ENCODE results near the gene MMP11. TPM values are rescaled to one million over a fixed set of nuclear protein-coding genes. Genes with fewer than 3 reads are reported as not detected.

The MMP11 gene
- total and polyA plus RNA-seq, 5 donors from 2014 or later = 0.52 to 1.7 (median 1.0) TPM; not detected in 1

DNA sequence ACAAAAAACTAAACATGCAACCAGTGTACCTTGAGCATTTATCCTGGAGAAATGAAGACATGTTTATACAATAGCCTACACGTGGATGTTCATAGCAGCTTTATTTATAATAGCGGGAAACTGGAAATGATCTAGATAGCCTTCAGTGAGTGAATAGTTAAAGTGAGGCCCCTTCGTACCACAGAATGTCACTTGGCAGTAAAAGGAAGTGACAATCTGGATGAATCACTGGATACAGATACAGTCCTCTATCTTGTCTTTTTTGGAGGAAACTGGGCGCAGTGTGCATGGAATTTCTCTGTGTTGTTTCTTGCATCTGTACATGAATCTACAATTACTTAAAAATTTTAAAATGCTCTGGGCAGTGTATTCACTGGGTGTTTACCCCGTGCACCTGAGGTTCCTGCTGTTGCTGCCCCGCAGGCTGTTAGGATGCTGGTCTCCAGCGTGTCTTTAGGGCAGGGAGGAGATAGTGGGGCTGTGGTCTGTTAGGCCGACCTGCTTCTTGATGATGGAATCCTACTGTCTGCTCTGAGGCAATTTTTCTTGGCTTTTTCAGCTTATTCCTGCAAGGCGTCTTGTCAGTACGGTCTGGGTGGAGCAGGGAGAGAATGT, 43.0 kb downstream of the MMP11 start:
- Mint-ChIP-seq H3K4me3 (no peak overlapping the region), H3K4me1 (peaks cover 0 to 8% (median 4%) of the 10 kb centered on the region in 4 donors), H3K27ac (no peak overlapping the region), H3K27me3 (no peaks in the 10 kb centered on the region), H3K36me3 (peaks cover 43% of the 10 kb centered on the region), H3K9me3 (no peaks in the 10 kb centered on the region)
- Histone ChIP-seq H3K27ac (ENCODE audit: insufficient read depth, low read length, poor library complexity, severe bottlenecking) (no peak overlapping the region), H3K4me1 (ENCODE audit: control insufficient read depth, insufficient read depth, low read length, poor library complexity, severe bottlenecking) (peaks cover 1% of the 10 kb centered on the region), H3K4me3 (ENCODE audit: low read depth, low read length) (no peak overlapping the region), H3K9me3 (ENCODE audit: control insufficient read depth in 2 of 2, low read length in 2 of 2) (no peaks in the 10 kb centered on the region), H3K27me3 (ENCODE audit: control insufficient read depth, insufficient read depth, low read length) (no peaks in the 10 kb centered on the region), H3K36me3 (ENCODE audit: control insufficient read depth, insufficient read depth, low read length) (peaks cover 46% of the 10 kb centered on the region)
- DNase-seq = no peak
- no peak for ATAC-seq (ENCODE audit: low read depth in 2 of 2)

DNA sequence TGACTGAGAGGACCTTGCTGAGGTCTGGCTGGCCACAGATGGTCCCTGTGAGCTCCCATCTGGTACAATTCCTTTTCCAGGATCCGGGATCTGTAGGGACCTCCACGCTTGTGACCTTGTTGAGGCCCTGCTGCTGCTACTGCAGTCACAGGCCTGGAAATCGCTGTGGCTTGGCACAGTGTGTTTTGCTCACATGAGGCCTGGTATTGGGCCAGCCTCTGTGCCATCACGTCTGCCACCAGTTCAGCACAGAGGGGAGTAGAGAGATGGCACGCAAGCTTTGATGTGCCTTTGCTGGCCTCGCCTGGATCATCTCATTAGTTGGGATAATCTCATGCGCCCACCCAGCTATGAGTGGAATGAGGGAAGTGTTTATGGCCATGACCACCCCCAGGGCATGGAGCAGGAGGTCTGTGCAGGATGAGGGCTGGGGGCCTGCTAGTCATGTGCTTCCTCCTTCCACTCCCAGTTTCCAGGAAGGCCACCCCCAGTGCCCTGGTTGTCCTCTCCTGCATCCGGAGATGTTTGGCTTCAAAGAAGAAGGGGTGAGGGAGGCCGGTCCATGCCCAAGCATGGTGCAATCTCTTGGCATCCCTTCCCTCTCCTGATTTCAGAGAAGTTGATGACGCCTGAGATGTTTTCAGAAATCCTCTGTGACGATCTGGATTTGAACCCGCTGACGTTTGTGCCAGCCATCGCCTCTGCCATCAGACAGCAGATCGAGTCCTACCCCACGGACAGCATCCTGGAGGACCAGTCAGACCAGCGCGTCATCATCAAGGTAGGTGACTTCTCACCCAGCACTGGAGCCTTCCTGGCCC, 43.7 kb downstream of the MMP11 start:
- Histone ChIP-seq H3K27me3 (ENCODE audit: control insufficient read depth, insufficient read depth, low read length) (no peaks in the 10 kb centered on the region), H3K27ac (ENCODE audit: insufficient read depth, low read length, poor library complexity, severe bottlenecking) (no peak overlapping the region), H3K4me1 (ENCODE audit: control insufficient read depth, insufficient read depth, low read length, poor library complexity, severe bottlenecking) (peaks cover 6% of the 10 kb centered on the region), H3K36me3 (ENCODE audit: control insufficient read depth, insufficient read depth, low read length) (peaks cover 44% of the 10 kb centered on the region), H3K9me3 (ENCODE audit: control insufficient read depth in 2 of 2, low read length in 2 of 2) (no peaks in the 10 kb centered on the region), H3K4me3 (ENCODE audit: low read depth, low read length) (no peak overlapping the region)
- peaks cover 41% of the 10 kb centered on the region for H3K36me3 Mint-ChIP-seq
- no peak overlapping the region for H3K27ac Mint-ChIP-seq
- peaks cover 0 to 9% (median 4%) of the 10 kb centered on the region in 4 donors for H3K4me1 Mint-ChIP-seq
- no peak for ATAC-seq (ENCODE audit: low read depth in 2 of 2)
- H3K4me3 Mint-ChIP-seq = no peak overlapping the region
- no peak for DNase-seq
- H3K27me3 Mint-ChIP-seq = no peaks in the 10 kb centered on the region
- no peaks in the 10 kb centered on the region for H3K9me3 Mint-ChIP-seq

DNA sequence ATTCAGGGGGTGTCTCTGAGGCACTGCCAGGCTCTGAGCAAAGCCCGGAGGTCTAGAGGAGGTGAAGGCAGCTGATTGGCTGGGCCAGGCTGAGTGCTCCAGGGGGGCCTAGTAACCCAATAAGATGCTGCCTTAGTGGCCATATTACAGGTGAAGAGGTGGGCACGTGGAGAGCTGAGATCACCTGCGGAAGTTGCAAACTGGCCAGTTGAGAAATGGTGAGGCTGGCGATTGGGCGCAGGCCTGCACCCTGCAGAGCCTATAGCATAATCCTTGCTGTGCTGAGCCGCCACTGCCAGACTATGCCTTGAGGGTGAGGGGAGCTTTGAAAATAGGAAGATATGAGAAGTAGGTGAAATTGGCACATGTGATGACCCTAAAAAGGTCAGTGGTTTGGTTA, 44.5 kb downstream of the MMP11 start:
- no peak for DNase-seq
- ATAC-seq (ENCODE audit: low read depth in 2 of 2) = no peak
- Histone ChIP-seq H3K27me3 (ENCODE audit: control insufficient read depth, insufficient read depth, low read length) (no peaks in the 10 kb centered on the region), H3K27ac (ENCODE audit: insufficient read depth, low read length, poor library complexity, severe bottlenecking) (no peak overlapping the region), H3K36me3 (ENCODE audit: control insufficient read depth, insufficient read depth, low read length) (peaks cover 42% of the 10 kb centered on the region), H3K4me3 (ENCODE audit: low read depth, low read length) (no peak overlapping the region), H3K9me3 (ENCODE audit: control insufficient read depth in 2 of 2, low read length in 2 of 2) (no peaks in the 10 kb centered on the region), H3K4me1 (ENCODE audit: control insufficient read depth, insufficient read depth, low read length, poor library complexity, severe bottlenecking) (peaks cover 6% of the 10 kb centered on the region)
- H3K27ac Mint-ChIP-seq = peak overlapping the region in 1 of 3 donors; percentile 17
- no peaks in the 10 kb centered on the region for H3K9me3 Mint-ChIP-seq
- peaks cover 37% of the 10 kb centered on the region for H3K36me3 Mint-ChIP-seq
- H3K4me1 Mint-ChIP-seq = peaks cover 0 to 9% (median 4%) of the 10 kb centered on the region in 4 donors
- H3K4me3 Mint-ChIP-seq = no peak overlapping the region
- no peaks in the 10 kb centered on the region for H3K27me3 Mint-ChIP-seq

DNA sequence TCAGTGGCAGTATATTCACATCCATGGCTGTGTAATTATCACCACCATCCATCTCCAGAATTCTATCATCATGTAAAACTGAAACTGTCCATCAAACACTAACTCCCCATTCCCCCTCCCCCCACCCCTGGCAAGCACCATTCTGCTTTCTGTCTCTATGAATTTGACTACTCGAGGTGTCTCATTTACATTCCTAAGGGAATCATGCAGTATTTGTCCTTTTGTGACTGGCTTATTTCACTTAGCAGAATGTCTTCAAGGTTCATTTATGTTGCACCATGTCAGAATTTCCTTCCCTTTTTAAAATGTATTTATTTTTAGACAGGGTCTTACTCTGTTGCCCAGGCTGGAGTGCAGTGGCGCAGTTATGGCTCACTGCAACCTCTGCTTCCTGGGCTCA, 45.9 kb downstream of the MMP11 start:
- H3K9me3 Mint-ChIP-seq = no peaks in the 10 kb centered on the region
- H3K27ac Mint-ChIP-seq = no peak overlapping the region
- no peak overlapping the region for H3K4me3 Mint-ChIP-seq
- Histone ChIP-seq H3K36me3 (ENCODE audit: control insufficient read depth, insufficient read depth, low read length) (peaks cover 46% of the 10 kb centered on the region), H3K4me1 (ENCODE audit: control insufficient read depth, insufficient read depth, low read length, poor library complexity, severe bottlenecking) (peaks cover 6% of the 10 kb centered on the region), H3K9me3 (ENCODE audit: control insufficient read depth in 2 of 2, low read length in 2 of 2) (no peaks in the 10 kb centered on the region), H3K4me3 (ENCODE audit: low read depth, low read length) (no peak overlapping the region), H3K27ac (ENCODE audit: insufficient read depth, low read length, poor library complexity, severe bottlenecking) (no peak overlapping the region), H3K27me3 (ENCODE audit: control insufficient read depth, insufficient read depth, low read length) (no peaks in the 10 kb centered on the region)
- H3K36me3 Mint-ChIP-seq = peaks cover 44% of the 10 kb centered on the region
- H3K27me3 Mint-ChIP-seq = no peaks in the 10 kb centered on the region
- H3K4me1 Mint-ChIP-seq = peaks cover 0 to 12% (median 5%) of the 10 kb centered on the region in 4 donors
- no peak for DNase-seq
- ATAC-seq (ENCODE audit: low read depth in 2 of 2) = no peak

DNA sequence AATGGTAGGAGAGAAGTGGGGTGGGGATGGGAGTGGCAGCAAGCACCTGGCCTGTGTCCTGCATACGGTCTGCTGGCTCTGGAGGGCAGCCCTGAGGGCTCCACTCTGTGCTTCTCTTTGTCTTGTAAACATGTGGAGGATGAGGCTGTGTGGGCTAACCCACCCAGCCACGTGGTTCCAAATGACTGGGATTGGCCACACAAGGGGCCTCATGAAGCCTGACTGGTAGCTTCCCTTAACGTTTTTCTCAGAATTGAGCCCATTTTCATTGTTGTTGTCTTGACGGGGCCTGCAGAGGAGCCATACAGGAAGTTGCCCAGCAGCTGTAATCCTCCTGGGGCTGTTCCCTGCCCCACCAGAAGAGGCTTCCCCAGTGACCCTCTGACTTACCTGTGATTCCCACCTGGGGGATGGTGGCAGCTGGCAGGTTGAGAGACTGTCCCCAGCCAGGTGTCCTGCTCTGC, 48.1 kb downstream of the MMP11 start:
- DNase-seq (peak in 1 of 3 donors; percentile 95), ATAC-seq (ENCODE audit: low read depth in 2 of 2) (peak; percentile 40 to 77)
- no peaks in the 10 kb centered on the region for H3K27me3 Mint-ChIP-seq
- H3K36me3 ChIP-seq (ENCODE audit: control insufficient read depth, insufficient read depth, low read length) = peaks cover 63% of the 10 kb centered on the region
- no peaks in the 10 kb centered on the region for H3K9me3 ChIP-seq (ENCODE audit: control insufficient read depth in 2 of 2, low read length in 2 of 2)
- H3K27ac ChIP-seq (ENCODE audit: insufficient read depth, low read length, poor library complexity, severe bottlenecking) = no peak overlapping the region
- no peak overlapping the region for H3K4me3 ChIP-seq (ENCODE audit: low read depth, low read length)
- H3K36me3 Mint-ChIP-seq = peaks cover 51% of the 10 kb centered on the region
- peak overlapping the region in 1 of 4 donors; percentile 38 for H3K4me3 Mint-ChIP-seq
- H3K4me1 Mint-ChIP-seq = peaks cover 0 to 15% (median 5%) of the 10 kb centered on the region in 4 donors
- H3K9me3 Mint-ChIP-seq = no peaks in the 10 kb centered on the region
- peaks cover 6% of the 10 kb centered on the region for H3K4me1 ChIP-seq (ENCODE audit: control insufficient read depth, insufficient read depth, low read length, poor library complexity, severe bottlenecking)
- H3K27ac Mint-ChIP-seq = peak overlapping the region in 2 of 3 donors; percentile 69 to 91
- H3K27me3 ChIP-seq (ENCODE audit: control insufficient read depth, insufficient read depth, low read length) = no peaks in the 10 kb centered on the region

DNA sequence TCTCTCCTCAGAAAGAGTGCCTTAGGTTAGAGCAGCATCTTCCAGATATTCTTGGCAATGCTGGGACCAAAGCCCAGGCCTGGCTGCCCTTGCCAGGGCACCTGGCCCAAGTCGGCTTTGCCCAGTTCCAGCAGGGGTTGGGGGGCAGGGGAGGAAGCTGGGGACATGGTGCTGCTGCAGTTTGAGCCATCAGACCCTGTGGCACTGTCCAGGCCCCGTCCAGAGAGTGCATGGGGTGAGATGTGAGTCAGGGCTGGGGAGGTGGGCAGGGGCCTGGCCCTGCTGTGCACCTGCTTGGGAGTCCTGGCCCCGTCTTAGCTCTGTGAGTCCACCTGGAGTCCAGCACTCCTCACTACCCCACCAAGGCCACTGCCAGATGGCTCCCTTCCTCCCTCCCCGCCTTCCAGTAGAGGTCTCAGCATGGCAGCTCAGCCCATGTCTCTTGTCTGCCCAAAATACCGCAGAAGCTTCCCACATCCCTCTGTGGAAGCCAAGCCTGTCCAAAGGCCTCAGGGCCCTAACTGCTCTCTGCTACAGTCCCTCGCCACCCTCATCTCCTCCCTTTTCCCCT, 49.5 kb downstream of the MMP11 start:
- Histone ChIP-seq H3K4me3 (ENCODE audit: low read depth, low read length) (no peak overlapping the region), H3K27ac (ENCODE audit: insufficient read depth, low read length, poor library complexity, severe bottlenecking) (no peak overlapping the region), H3K4me1 (ENCODE audit: control insufficient read depth, insufficient read depth, low read length, poor library complexity, severe bottlenecking) (peaks cover 6% of the 10 kb centered on the region), H3K27me3 (ENCODE audit: control insufficient read depth, insufficient read depth, low read length) (no peaks in the 10 kb centered on the region), H3K36me3 (ENCODE audit: control insufficient read depth, insufficient read depth, low read length) (peaks cover 64% of the 10 kb centered on the region), H3K9me3 (ENCODE audit: control insufficient read depth in 2 of 2, low read length in 2 of 2) (no peaks in the 10 kb centered on the region)
- Mint-ChIP-seq H3K4me1 (peaks cover 0 to 18% (median 5%) of the 10 kb centered on the region in 4 donors), H3K27me3 (no peaks in the 10 kb centered on the region), H3K9me3 (no peaks in the 10 kb centered on the region), H3K36me3 (peaks cover 47% of the 10 kb centered on the region), H3K27ac (peak overlapping the region in 2 of 3 donors; percentile 38 to 87), H3K4me3 (no peak overlapping the region)
- ATAC-seq (ENCODE audit: low read depth in 2 of 2) (no peak), DNase-seq (no peak)

DNA sequence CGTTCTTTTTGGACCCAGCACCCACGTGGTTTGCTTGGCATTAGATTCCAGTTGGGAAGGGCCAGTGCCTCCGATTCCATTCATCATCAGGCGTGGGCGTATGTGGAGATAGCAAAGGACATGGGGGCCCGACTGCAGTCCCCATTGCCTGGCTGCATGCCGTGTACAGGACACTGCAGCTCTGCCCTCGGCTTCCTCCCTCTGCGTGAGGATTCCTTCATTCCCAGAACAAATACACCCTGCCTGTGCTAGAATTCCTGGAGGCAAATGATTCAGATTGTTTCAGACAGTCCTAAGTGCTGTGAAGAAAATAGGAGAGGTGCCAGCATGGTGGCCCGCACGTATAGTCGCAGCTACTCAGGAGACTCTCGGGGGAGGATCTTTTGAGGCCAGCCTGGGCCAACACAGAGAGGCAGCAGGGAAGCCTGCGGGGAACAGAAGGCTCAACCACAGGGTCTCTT, 50.7 kb downstream of the MMP11 start:
- Mint-ChIP-seq H3K27me3 (no peaks in the 10 kb centered on the region), H3K4me3 (no peak overlapping the region), H3K9me3 (no peaks in the 10 kb centered on the region), H3K36me3 (peaks cover 42% of the 10 kb centered on the region), H3K27ac (no peak overlapping the region), H3K4me1 (peaks cover 0 to 18% (median 5%) of the 10 kb centered on the region in 4 donors)
- Histone ChIP-seq H3K9me3 (ENCODE audit: control insufficient read depth in 2 of 2, low read length in 2 of 2) (no peaks in the 10 kb centered on the region), H3K4me1 (ENCODE audit: control insufficient read depth, insufficient read depth, low read length, poor library complexity, severe bottlenecking) (peaks cover 6% of the 10 kb centered on the region), H3K4me3 (ENCODE audit: low read depth, low read length) (no peak overlapping the region), H3K27ac (ENCODE audit: insufficient read depth, low read length, poor library complexity, severe bottlenecking) (no peak overlapping the region), H3K36me3 (ENCODE audit: control insufficient read depth, insufficient read depth, low read length) (peaks cover 63% of the 10 kb centered on the region), H3K27me3 (ENCODE audit: control insufficient read depth, insufficient read depth, low read length) (no peaks in the 10 kb centered on the region)
- DNase-seq (no peak), ATAC-seq (ENCODE audit: low read depth in 2 of 2) (no peak)

Measured in CD4-positive, CD25-positive, alpha-beta regulatory T cell (primary cell).